HepG2 (cell line): Measurements from ENCODE around the gene NOL4L. TPM values are rescaled to one million over a fixed set of nuclear protein-coding genes. Genes with fewer than 3 reads are reported as not detected.

ENCODE experiments used
- ATAC-seq: fragments of 200-7000 bp; cut with Tn5 transposase; 3 replicates; pipeline ENCODE4 v1.9.1; 2020; ENCODE audit warnings: mild to moderate bottlenecking, moderate library complexity
- BruUV-seq: library from RNA; stranded (reverse); fragments of 400-500 nt; replicated peaks from 2 replicates; lab custom pipeline; 2021; lab: Mats Ljungman, UMichigan
- CTCF ChIA-PET: fragments of 300-600 bp; formaldehyde crosslinking; extraction: SDS; loops from one replicate; lab custom pipeline; 2021; ENCODE audit warnings: low total read pairs, inconsistent platforms, low intra/inter-chr PET ratio; lab: Yijun Ruan, JAX
- POLR2A ChIA-PET: fragments of 350-600 bp; sonication (Branson Sonifier 250); formaldehyde crosslinking; loops from one replicate; lab custom pipeline; 2020; ENCODE audit warnings: antibody characterized with exemption, inconsistent platforms; lab: Yijun Ruan, JAX
- DNase-seq: peaks from one replicate; pipeline ENCODE4 v3.0.0-alpha.2; 2015; ENCODE audit warnings: low spot score
- FAIRE-seq: peaks from 3 replicates; lab custom pipeline; 2011; peaks lifted over from hg19 to GRCh38; lab: Jason Lieb, UNC
- H2AFZ ChIP-seq: one replicate; pipeline ENCODE4 v1.6.1; 2011; ENCODE audit warnings: low read length, inconsistent platforms
- H3K27ac ChIP-seq: fragments of 300-600 bp; 3 replicates; pipeline ENCODE4 v1.8.0; 2011; ENCODE audit warnings: mixed run types, mild to moderate bottlenecking, mixed read lengths, low read length, inconsistent platforms; ENCODE audit not compliant: insufficient read depth; ENCODE audit errors: extremely low read length
- H3K27me3 ChIP-seq, 2 experiments: fragments of 200-600 bp in 1 of 2; 2 replicates in 1 of 2; 3 replicates in 1 of 2; pipeline versions ENCODE4 v1.6.0 to v1.8.0; 2011; ENCODE audit warnings: low read length in 2 of 2, mild to moderate bottlenecking in 2 of 2, moderate library complexity in 2 of 2, inconsistent platforms in 1 of 2; ENCODE audit not compliant: insufficient read depth in 2 of 2, control insufficient read depth in 1 of 2
- H3K36me3 ChIP-seq, 2 experiments: fragments of 200-600 bp in 1 of 2; replicated peaks in 1 of 2; 2 replicates in 1 of 2; 3 replicates in 1 of 2; pipeline versions ENCODE4 v1.5.1 to v1.8.0; 2011; ENCODE audit warnings: low read length in 2 of 2, inconsistent platforms in 1 of 2; ENCODE audit not compliant: insufficient read depth in 2 of 2, control insufficient read depth in 1 of 2
- H3K4me1 ChIP-seq: 2 replicates; pipeline ENCODE4 v1.5.1; 2012; ENCODE audit warnings: low read length, inconsistent platforms; ENCODE audit not compliant: insufficient read depth
- H3K4me2 ChIP-seq: 2 replicates; pipeline ENCODE4 v1.6.0; 2011; ENCODE audit warnings: low read depth, low read length, inconsistent platforms
- H3K4me3 ChIP-seq, 3 experiments: fragments of 200-600 bp in 1 of 3; sonication (generic), shearing (Covaris generic) in 1 of 3; replicated peaks in 1 of 3; 2 replicates each; pipeline ENCODE4 v1.5.1; 2011 to 2016; ENCODE audit warnings: low read length in 3 of 3, inconsistent platforms in 2 of 3, low read depth in 2 of 3, mild to moderate bottlenecking in 2 of 3, control low read depth in 1 of 3, mixed read lengths in 1 of 3; ENCODE audit not compliant: insufficient read depth in 1 of 3
- H3K79me2 ChIP-seq: one replicate; pipeline ENCODE4 v1.6.1; 2011; ENCODE audit warnings: low read length, inconsistent platforms; ENCODE audit not compliant: insufficient read depth
- H3K9ac ChIP-seq: 2 replicates; pipeline ENCODE4 v1.6.0; 2011; ENCODE audit warnings: mild to moderate bottlenecking, low read depth, low read length, inconsistent platforms; ENCODE audit not compliant: insufficient read depth
- H3K9me3 ChIP-seq: 2 replicates; pipeline ENCODE4 v1.5.1; 2012; ENCODE audit warnings: mild to moderate bottlenecking, low read length
- H4K20me1 ChIP-seq: 2 replicates; pipeline ENCODE4 v1.6.0; 2011; ENCODE audit warnings: inconsistent platforms, mild to moderate bottlenecking, low read length, moderate library complexity; ENCODE audit not compliant: insufficient read depth
- AGO1 ChIP-seq: fragments of 200-400 bp; formaldehyde crosslinking; IDR thresholded peaks from 2 replicates; pipeline ENCODE4 v1.6.1; 2017; ENCODE audit warnings: mild to moderate bottlenecking, low read depth, low read length, moderate library complexity; ENCODE audit not compliant: poor library complexity, severe bottlenecking
- CHD4 ChIP-seq: fragments of 200-600 bp; sonication (generic); IDR thresholded peaks from 2 replicates; pipeline ENCODE4 v1.7.0; 2017; ENCODE audit warnings: mild to moderate bottlenecking, low read length, borderline replicate concordance
- PAF1 ChIP-seq: IDR thresholded peaks from 2 replicates; pipeline ENCODE4 v1.6.1; 2016; ENCODE audit warnings: missing genetic modification reagents, missing compliant biosample characterization
- PRDM15 ChIP-seq: sonication (generic); formaldehyde crosslinking; IDR thresholded peaks from 2 replicates; pipeline ENCODE4 v1.4.0; 2020; ENCODE audit warnings: missing genetic modification reagents
- SAFB2 ChIP-seq: sonication (generic); formaldehyde crosslinking; IDR thresholded peaks from 2 replicates; pipeline ENCODE4 v1.5.1; 2020; ENCODE audit warnings: missing genetic modification reagents, low read depth, mild to moderate bottlenecking, borderline replicate concordance
- TAF1 ChIP-seq: sonication (generic); formaldehyde crosslinking; IDR thresholded peaks from 2 replicates; pipeline ENCODE4 v1.4.0; 2020; ENCODE audit warnings: missing genetic modification reagents
- ZBTB33 ChIP-seq: sonication (generic); formaldehyde crosslinking; IDR thresholded peaks from 2 replicates; pipeline ENCODE4 v1.4.0; 2020; ENCODE audit warnings: missing genetic modification reagents
- ZBTB4 ChIP-seq: sonication (generic); formaldehyde crosslinking; IDR thresholded peaks from 2 replicates; pipeline ENCODE4 v1.4.0; 2020; ENCODE audit warnings: missing genetic modification reagents, mild to moderate bottlenecking, borderline replicate concordance
- ZNF280B ChIP-seq: sonication (generic); formaldehyde crosslinking; IDR thresholded peaks from 2 replicates; pipeline ENCODE4 v1.5.0; 2020; ENCODE audit warnings: missing genetic modification reagents, mild to moderate bottlenecking, borderline replicate concordance
- ZNF883 ChIP-seq: sonication (generic); formaldehyde crosslinking; IDR thresholded peaks from 2 replicates; pipeline ENCODE4 v1.5.1; 2020; ENCODE audit warnings: mild to moderate bottlenecking, missing genetic modification reagents; ENCODE audit errors: not compliant biosample characterization
- WGBS: methylation state at CpG from one replicate; pipeline ENCODE4 v1.1.6; 2017; ENCODE audit warnings: low lambda C conversion rate; 5-methylcytosine and 5-hydroxymethylcytosine counted together
- in situ Hi-C: cut with HindIII; loops from 2 replicates; pipeline ENCODE4 v1.10.0; 2017; ENCODE audit warnings: low pct_unique_long_range_greater_than_20kb; ENCODE audit not compliant: extremely low pct_ligation_motif_present
- intact Hi-C: fragments of 100-400 bp; cut with micrococcal nuclease; formaldehyde crosslinking; loops from one replicate; pipeline ENCODE4 v1.10.0; 2022; ENCODE audit not compliant: unreplicated experiment
- polyA plus RNA-seq, 8 experiments: library from polyadenylated mRNA; depleted of rRNA in 3 of 8; stranded (reverse) in 7 of 8; unstranded in 1 of 8; fragments of >200 nt; fragmentation: Illumina TruSeq in 4 of 8; extraction: Trizol in 4 of 8; gene quantifications; 2 replicates each; pipeline versions ENCODE4 v1.2.1 to v1.2.3, GENCODE V29; 2011 to 2016; ENCODE audit warnings: low read depth in 4 of 8, missing spikeins in 1 of 8, mixed read lengths in 1 of 8; ENCODE audit not compliant: insufficient read depth in 1 of 8
- total RNA-seq, 5 experiments: library from RNA; depleted of rRNA; stranded (reverse); fragments of >200 nt; fragmentation: Illumina TruSeq; extraction: Trizol; gene quantifications; 2 replicates each; pipeline ENCODE4 v1.2.3, GENCODE V29; 2016; ENCODE audit warnings: low read depth in 1 of 5

Gene NOL4L
- total and polyA plus RNA-seq, 2 of the 13 experiments (the other 11 are each of a cell fraction or from before 2014, with no cell fraction given), result 16.6 to 35.4 TPM

GRCh38 chr20:32446301-32447100 is 138.6 kb downstream of the NOL4L start:
- peaks cover 19% of the 10 kb centered on the region; the same call in 1 of the 2 replicates for H4K20me1 ChIP-seq
- H2AFZ ChIP-seq, result no peak overlapping the region
- H3K9ac ChIP-seq, result no peak overlapping the region
- ChIA-PET POLR2A (interaction anchor here (0.8 to 1.0 kb wide), 2 partner anchors 9 to 81 kb away, joined by 3 read pairs; no protein-coding TSS in a partner anchor), CTCF (no interaction called here)
- BruUV-seq, result no TSS peak
- no peaks in the 10 kb centered on the region for H3K79me2 ChIP-seq
- no peak overlapping the region for H3K4me2 ChIP-seq
- WGBS, result 97% methylated on average over 14 of the region's 14 CpGs
- H3K27me3 ChIP-seq, result no peaks in the 10 kb centered on the region
- H3K9me3 ChIP-seq, result no peaks in the 10 kb centered on the region
- peaks cover 24% of the 10 kb centered on the region for H3K4me1 ChIP-seq
- no peak for FAIRE-seq
- no peak for DNase-seq
- no peak overlapping the region for H3K4me3 ChIP-seq
- in situ Hi-C loops, result no loop called here
- no peak overlapping the region for H3K27ac ChIP-seq
- H3K36me3 ChIP-seq, result peaks cover 38 to 86% of the 10 kb centered on the region in 2 experiments
- intact Hi-C loops, result no loop called here
- peak; percentile 34 for ATAC-seq
- TF ChIP-seq ZBTB4 (CRISPR knock-in tag) (0 out of 2 replicates have a peak, but pooled peaks have one; percentile 26), CHD4 (no peak), ZNF280B (CRISPR knock-in tag) (peak; percentile 28; the same call in 1 of the 2 replicates), ZBTB33 (CRISPR knock-in tag) (peak; percentile 48; the same call in 1 of the 2 replicates), SAFB2 (CRISPR knock-in tag) (0 out of 2 replicates have a peak, but pooled peaks have one; percentile 44), TAF1 (CRISPR knock-in tag) (no peak), PAF1 (peak; percentile 34; the same call in 1 of the 2 replicates), PRDM15 (CRISPR knock-in tag) (no peak), ZNF883 (CRISPR knock-in tag) (peak; percentile 64), AGO1 (peak; percentile 43)
